HG03460 (cell line): ENCODE data around the gene XYLT1.

ENCODE experiments used
- ATAC-seq: cut with Tn5 transposase; IDR thresholded peaks from one replicate; pipeline ENCODE4 v1.9.1; 2021; ENCODE audit not compliant: unreplicated experiment

The XYLT1 gene

GRCh38 chr16:17294856-17295255, 175.9 kb downstream of the XYLT1 start:
- ATAC-seq = no peak

- ATAC-seq = no peak
Measured at GRCh38 chr16:17293813-17294558, 176.8 kb downstream of the XYLT1 start.

- ATAC-seq = no peak
Measured at GRCh38 chr16:17291289-17291688, 179.5 kb downstream of the XYLT1 start.

GRCh38 chr16:17289674-17290635, 180.8 kb downstream of the XYLT1 start:
- ATAC-seq = no peak

- ATAC-seq = no peak
Measured at GRCh38 chr16:17289050-17289449, 181.7 kb downstream of the XYLT1 start.

- ATAC-seq = no peak
Measured at GRCh38 chr16:17287166-17287800, 183.5 kb downstream of the XYLT1 start.

- ATAC-seq = no peak
Measured at GRCh38 chr16:17286443-17286842, 184.3 kb downstream of the XYLT1 start.

- ATAC-seq = no peak
Measured at GRCh38 chr16:17283016-17283415, 187.7 kb downstream of the XYLT1 start.

- no peak for ATAC-seq
Measured at GRCh38 chr16:17282247-17282646, 188.5 kb downstream of the XYLT1 start.

GRCh38 chr16:17281052-17281451, 189.7 kb downstream of the XYLT1 start:
- ATAC-seq = no peak

- ATAC-seq = no peak
Measured at GRCh38 chr16:17278988-17279387, 191.8 kb downstream of the XYLT1 start.

- no peak for ATAC-seq
Measured at GRCh38 chr16:17277981-17278381, 192.8 kb downstream of the XYLT1 start.

- no peak for ATAC-seq
Measured at GRCh38 chr16:17276610-17277009, 194.2 kb downstream of the XYLT1 start.

GRCh38 chr16:17276010-17276530, 194.7 kb downstream of the XYLT1 start:
- no peak for ATAC-seq

GRCh38 chr16:17275076-17276009, 195.4 kb downstream of the XYLT1 start:
- ATAC-seq = no peak

GRCh38 chr16:17273142-17273561, 197.6 kb downstream of the XYLT1 start:
- ATAC-seq = no peak

GRCh38 chr16:17272716-17273115, 198.0 kb downstream of the XYLT1 start:
- ATAC-seq = no peak

GRCh38 chr16:17271687-17272086, 199.1 kb downstream of the XYLT1 start:
- no peak for ATAC-seq

GRCh38 chr16:17270683-17271109, 200.1 kb downstream of the XYLT1 start:
- ATAC-seq = no peak

GRCh38 chr16:17270111-17270510, 200.6 kb downstream of the XYLT1 start:
- no peak for ATAC-seq
